IMR-90 (cell line): ENCODE measurements around the gene EIF4E1B. TPM values are rescaled to one million over a fixed set of nuclear protein-coding genes. Genes with fewer than 3 reads are reported as not detected.

Experiments
- ATAC-seq: fragments of 200-7000 bp; cut with Tn5 transposase; 2 replicates; pipeline ENCODE4 v1.9.1; 2020; ENCODE audit warnings: low read depth, mild to moderate bottlenecking, moderate library complexity
- BruUV-seq: library from RNA; stranded (reverse); fragments of 400-500 nt; replicated peaks from 2 replicates; lab custom pipeline; 2021; lab: Mats Ljungman, UMichigan
- CTCF ChIA-PET: fragments of 300-600 bp; formaldehyde crosslinking; extraction: SDS; loops from one replicate; lab custom pipeline; 2021; ENCODE audit warnings: antibody characterized with exemption; lab: Yijun Ruan, JAX
- POLR2A ChIA-PET: fragments of 300-600 bp; sonication (Branson Sonifier 250); formaldehyde crosslinking; loops from one replicate; lab custom pipeline; 2022; ENCODE audit warnings: antibody characterized with exemption; ENCODE audit not compliant: unreplicated experiment; lab: Charles Lee
- DNase-seq: peaks from one replicate; pipeline ENCODE4 v3.0.0; 2013
- H2AFZ ChIP-seq: replicated peaks from 2 replicates; pipeline ENCODE3; 2013; ENCODE audit warnings: low read length, mild to moderate bottlenecking; ENCODE audit not compliant: poor library complexity
- H2AK5ac ChIP-seq: 2 replicates; pipeline ENCODE4 v1.6.1; 2013; ENCODE audit warnings: low read depth, low read length, inconsistent platforms
- H2AK9ac ChIP-seq: replicated peaks from 2 replicates; pipeline ENCODE3; 2013; ENCODE audit warnings: mild to moderate bottlenecking, low read depth, low read length, moderate library complexity; ENCODE audit not compliant: poor library complexity
- H2BK120ac ChIP-seq: 2 replicates; pipeline ENCODE4 v1.6.1; 2013; ENCODE audit warnings: low read depth, low read length, inconsistent platforms
- H2BK15ac ChIP-seq: 3 replicates; pipeline ENCODE4 v1.6.1; 2013; ENCODE audit warnings: low read depth, low read length, inconsistent platforms
- H2BK20ac ChIP-seq: 2 replicates; pipeline ENCODE4 v1.6.1; 2013; ENCODE audit warnings: low read depth, mild to moderate bottlenecking, inconsistent platforms, low read length, moderate library complexity
- H2BK5ac ChIP-seq: 2 replicates; pipeline ENCODE4 v1.6.1; 2013; ENCODE audit warnings: mild to moderate bottlenecking, low read depth, low read length, inconsistent platforms; ENCODE audit not compliant: poor library complexity, severe bottlenecking
- H3K14ac ChIP-seq: replicated peaks from 2 replicates; pipeline ENCODE4 v1.6.1; 2013; ENCODE audit warnings: low read depth, low read length, inconsistent platforms
- H3K18ac ChIP-seq: 2 replicates; pipeline ENCODE4 v1.6.1; 2013; ENCODE audit warnings: low read depth, low read length, control low read depth
- H3K23ac ChIP-seq: 2 replicates; pipeline ENCODE4 v1.6.1; 2013; ENCODE audit warnings: low read depth, low read length, inconsistent platforms
- H3K27ac ChIP-seq: 2 replicates; pipeline ENCODE4 v1.5.1; 2013; ENCODE audit warnings: mild to moderate bottlenecking, control low read depth, low read length; ENCODE audit not compliant: insufficient read depth
- H3K27me3 ChIP-seq: 2 replicates; pipeline ENCODE4 v1.6.1; 2013; ENCODE audit warnings: low read length; ENCODE audit not compliant: control insufficient read depth, insufficient read depth
- H3K36me3 ChIP-seq: 2 replicates; pipeline ENCODE4 v1.6.1; 2013; ENCODE audit warnings: low read length, mixed read lengths; ENCODE audit not compliant: control insufficient read depth, insufficient read depth
- H3K4ac ChIP-seq: 2 replicates; pipeline ENCODE4 v1.6.1; 2013; ENCODE audit warnings: low read depth, low read length, inconsistent platforms
- H3K4me1 ChIP-seq: 2 replicates; pipeline ENCODE4 v1.6.1; 2013; ENCODE audit warnings: low read length, mixed read lengths; ENCODE audit not compliant: control insufficient read depth, insufficient read depth
- H3K4me2 ChIP-seq: 2 replicates; pipeline ENCODE4 v1.6.1; 2013; ENCODE audit warnings: low read depth, mild to moderate bottlenecking, control low read depth, low read length, moderate library complexity
- H3K4me3 ChIP-seq: 2 replicates; pipeline ENCODE4 v1.5.1; 2013; ENCODE audit warnings: low read depth, mild to moderate bottlenecking, control low read depth, low read length, moderate library complexity; ENCODE audit not compliant: insufficient read depth
- H3K56ac ChIP-seq: 2 replicates; pipeline ENCODE4 v1.6.1; 2013; ENCODE audit warnings: low read length, inconsistent platforms; ENCODE audit not compliant: insufficient read depth; ENCODE audit errors: extremely low read depth
- H3K79me1 ChIP-seq, 2 experiments: 2 replicates each; pipeline ENCODE4 v1.6.1; 2013; ENCODE audit warnings: low read length in 2 of 2, inconsistent platforms in 1 of 2, low read depth in 1 of 2
- H3K9ac ChIP-seq: 2 replicates; pipeline ENCODE4 v1.6.1; 2013; ENCODE audit warnings: low read depth, low read length, control low read depth
- H3K9me1 ChIP-seq: 2 replicates; pipeline ENCODE4 v1.6.1; 2013; ENCODE audit warnings: low read length, inconsistent platforms; ENCODE audit not compliant: insufficient read depth
- H3K9me3 ChIP-seq: 2 replicates; pipeline ENCODE4 v1.6.1; 2013; ENCODE audit warnings: low read length; ENCODE audit not compliant: control insufficient read depth, insufficient read depth
- H4K20me1 ChIP-seq: 2 replicates; pipeline ENCODE4 v1.6.1; 2013; ENCODE audit warnings: low read length, inconsistent platforms; ENCODE audit not compliant: insufficient read depth
- H4K5ac ChIP-seq: 2 replicates; pipeline ENCODE4 v1.6.1; 2013; ENCODE audit warnings: mild to moderate bottlenecking, low read depth, low read length, control low read depth
- H4K8ac ChIP-seq, 2 experiments: 2 replicates each; pipeline ENCODE4 v1.6.1; 2013; ENCODE audit warnings: low read depth in 2 of 2, low read length in 2 of 2, control low read depth in 1 of 2, inconsistent platforms in 1 of 2
- H4K91ac ChIP-seq: 2 replicates; pipeline ENCODE4 v1.6.1; 2013; ENCODE audit warnings: low read depth, low read length, inconsistent platforms; ENCODE audit not compliant: insufficient read depth
- BHLHE40 ChIP-seq: fragments of 150-350 bp; IDR thresholded peaks from 2 replicates; pipeline ENCODE4 v1.6.1; 2016; ENCODE audit warnings: mild to moderate bottlenecking, low read depth, low read length
- CHD1 ChIP-seq: IDR thresholded peaks from 2 replicates; pipeline ENCODE4 v1.6.1; 2012; ENCODE audit warnings: low read depth, low read length, improper control_type of control experiment
- ELK1 ChIP-seq: fragments of 150-350 bp; IDR thresholded peaks from 2 replicates; pipeline ENCODE4 v1.6.1; 2016; ENCODE audit warnings: low read depth, mild to moderate bottlenecking, low read length, moderate library complexity, borderline replicate concordance
- MAFK ChIP-seq: IDR thresholded peaks from 2 replicates; pipeline ENCODE4 v1.6.1; 2012; ENCODE audit warnings: low read depth, low read length, improper control_type of control experiment
- RCOR1 ChIP-seq: IDR thresholded peaks from 2 replicates; pipeline ENCODE4 v1.6.1; 2012; ENCODE audit warnings: mild to moderate bottlenecking, low read length, improper control_type of control experiment; ENCODE audit not compliant: insufficient replicate concordance
- SMC3 ChIP-seq: fragments of 150-350 bp; IDR thresholded peaks from 2 replicates; pipeline ENCODE4 v1.6.1; 2016; ENCODE audit warnings: low read depth, mild to moderate bottlenecking, antibody characterized with exemption, low read length, moderate library complexity
- WGBS, 2 experiments: methylation state at CpG; one replicate each; pipeline versions ENCODE4 v1.1.5 to v1.1.7; 2013; ENCODE audit warnings: missing lambda C conversion rate in 2 of 2; ENCODE audit not compliant: insufficient read length in 1 of 2; ENCODE audit errors: extremely low coverage in 2 of 2; 5-methylcytosine and 5-hydroxymethylcytosine counted together
- dilution Hi-C: fragments of 300-500 bp; cut with HindIII; formaldehyde crosslinking; loops from one replicate; pipeline ENCODE4 v1.14.3; 2018; ENCODE audit warnings: low sequenced_read_pairs; ENCODE audit not compliant: unreplicated experiment
- in situ Hi-C: fragments of 300-500 bp; cut with MboI; formaldehyde crosslinking; loops from 3 replicates; pipeline ENCODE4 v1.14.3; 2019; ENCODE audit warnings: low sequenced_read_pairs, inconsistent platforms, mixed read lengths
- intact Hi-C: fragments of 100-400 bp; cut with micrococcal nuclease; formaldehyde crosslinking; loops from 2 replicates; pipeline ENCODE4 v1.10.0; 2022
- polyA plus RNA-seq, 3 experiments: library from polyadenylated mRNA; depleted of rRNA; stranded (reverse); fragments of >200 nt; gene quantifications; 2 replicates each; pipeline ENCODE4 v1.2.3, GENCODE V29; 2012; ENCODE audit warnings: low replicate concordance in 1 of 3
- total RNA-seq: library from RNA; depleted of rRNA; stranded (reverse); fragments of >200 nt; gene quantifications from 2 replicates; pipeline ENCODE4 v1.2.3, GENCODE V29; 2012

The EIF4E1B gene
- total and polyA plus RNA-seq, 2 of the 4 experiments (the other 2 are of a cell fraction) = not detected

- intact Hi-C loops = no loop called here
- CTCF ChIA-PET = no interaction called here
- 86% methylated on average over 6 of the region's 12 CpGs; no CpG with 5 or more reads in 1 of the 2 experiments for WGBS, 2 experiments
These were observed 49.1 kb upstream of the EIF4E1B start for GRCh38 chr5:176581361-176581760.

More at GRCh38 chr5:176581361-176581760, 49.1 kb upstream of the EIF4E1B start:
- Histone ChIP-seq H2BK5ac (no peak overlapping the region), H3K4ac (no peak overlapping the region), H4K5ac (no peak overlapping the region), H3K4me2 (no peak overlapping the region), H4K20me1 (no peaks in the 10 kb centered on the region), H3K9me1 (peaks cover 9% of the 10 kb centered on the region; the same call in 1 of the 2 replicates), H2AK9ac (no peak overlapping the region), H3K79me1 (no peaks in the 10 kb centered on the region; a peak in 1 of 4 replicates), H3K14ac (no peak overlapping the region), H2AFZ (no peak overlapping the region), H3K27ac (no peak overlapping the region), H3K9ac (no peak overlapping the region), H3K23ac (no peak overlapping the region), H2AK5ac (no peak overlapping the region), H2BK20ac (no peak overlapping the region), H2BK15ac (no peak overlapping the region), H3K27me3 (no peaks in the 10 kb centered on the region; the same call in 1 of the 2 replicates), H2BK120ac (no peak overlapping the region), H3K4me3 (no peak overlapping the region), H3K18ac (no peak overlapping the region), H3K9me3 (peaks cover 9% of the 10 kb centered on the region; the same call in 1 of the 2 replicates), H3K4me1 (peaks cover 7% of the 10 kb centered on the region), H4K8ac (no peak overlapping the region), H4K91ac (no peak overlapping the region), H3K36me3 (no peaks in the 10 kb centered on the region), H3K56ac (no peak overlapping the region)
- ATAC-seq = no peak
- in situ Hi-C loops (no loop called here), dilution Hi-C loops (no loop called here)
- TF ChIP-seq SMC3 (no peak), ELK1 (no peak), RCOR1 (no peak), CHD1 (no peak), MAFK (no peak), BHLHE40 (no peak)
- BruUV-seq = no TSS peak
- no peak for DNase-seq
- POLR2A ChIA-PET = no interaction called here
